Measurements from ENCODE around the gene NCOA7. TPM values are rescaled to one million over a fixed set of nuclear protein-coding genes. Genes with fewer than 3 reads are reported as not detected.
"Not testable (repeated sequence)": the region's sequence is repeated elsewhere in the genome, so short reads cannot be mapped to it uniquely, and the experiment has no call there.

The NCOA7 gene
- total RNA-seq, 2 experiments from 2014 or later = 42.3 to 43.4 TPM

DNA sequence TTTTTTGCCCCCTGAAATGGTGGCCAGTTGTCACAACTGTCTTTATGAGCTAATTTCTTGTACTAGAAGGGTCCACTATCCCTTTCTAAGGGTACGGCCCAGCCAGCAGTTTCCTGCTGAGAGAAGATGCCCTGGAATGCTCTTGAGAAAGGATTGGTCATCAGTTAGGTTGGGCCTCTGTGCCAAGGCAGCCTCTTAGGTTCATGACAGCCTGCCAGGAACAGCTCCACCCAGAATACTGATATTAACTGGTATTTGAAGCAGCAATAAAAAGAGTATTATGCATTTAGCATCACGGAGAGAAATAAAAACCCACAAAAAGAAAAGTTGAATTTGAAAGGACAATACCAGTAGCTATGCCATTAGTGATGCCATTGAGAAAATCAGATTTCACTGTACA is 156.9 kb downstream of the NCOA7 start:
- POLR2A ChIA-PET = interaction anchor here (0.9 kb wide), 1 partner anchor 9 kb away, joined by 3 read pairs; the partner anchor contains the start of gene HINT3
- DNase-seq = no peak
- intact Hi-C loops (cut with micrococcal nuclease) = no loop called here
- H3K4me3 Mint-ChIP-seq = no peak overlapping the region
- H3K9me3 Mint-ChIP-seq = no peaks in the 10 kb centered on the region
- CTCF ChIA-PET = interaction anchor here (3.7 kb wide), 1 partner anchor 9 kb away, joined by 26 read pairs; the partner anchor contains the start of gene HINT3
- no peak overlapping the region for H3K27ac Mint-ChIP-seq
- peaks cover 15% of the 10 kb centered on the region for H3K4me1 Mint-ChIP-seq (ENCODE audit: low read depth)
- H3K27me3 Mint-ChIP-seq = peaks cover 9% of the 10 kb centered on the region
- no peaks in the 10 kb centered on the region for H3K36me3 Mint-ChIP-seq

GRCh38 chr6:125948455-125948854 is 157.7 kb downstream of the NCOA7 start:
- Mint-ChIP-seq H3K27me3 (peaks cover 10% of the 10 kb centered on the region), H3K36me3 (no peaks in the 10 kb centered on the region), H3K4me3 (no peak overlapping the region), H3K9me3 (no peaks in the 10 kb centered on the region), H3K4me1 (ENCODE audit: low read depth) (peaks cover 15% of the 10 kb centered on the region), H3K27ac (no peak overlapping the region)
- POLR2A ChIA-PET = no interaction called here
- intact Hi-C loops (cut with micrococcal nuclease) = no loop called here
- CTCF ChIA-PET = interaction anchor here (3.7 kb wide), 1 partner anchor 8 kb away, joined by 26 read pairs; the partner anchor contains the start of gene HINT3
- no peak for DNase-seq

- CTCF ChIA-PET = interaction anchor here (3.7 kb wide), 1 partner anchor 7 kb away, joined by 26 read pairs; the partner anchor contains the start of gene HINT3
- peaks cover 10% of the 10 kb centered on the region for H3K27me3 Mint-ChIP-seq
- intact Hi-C loops (cut with micrococcal nuclease) = no loop called here
Measured at GRCh38 chr6:125949069-125949468, 158.3 kb downstream of the NCOA7 start.

GRCh38 chr6:125950293-125950692 is 159.5 kb downstream of the NCOA7 start:
- Mint-ChIP-seq H3K27ac (no peak overlapping the region), H3K4me3 (no peak overlapping the region), H3K36me3 (no peaks in the 10 kb centered on the region), H3K9me3 (no peaks in the 10 kb centered on the region), H3K4me1 (ENCODE audit: low read depth) (peaks cover 6% of the 10 kb centered on the region), H3K27me3 (peaks cover 10% of the 10 kb centered on the region)
- CTCF ChIA-PET = interaction anchor here (3.3 kb wide), 1 partner anchor 44 kb away, joined by 21 read pairs; no protein-coding TSS in a partner anchor
- intact Hi-C loops (cut with micrococcal nuclease) = no loop called here
- POLR2A ChIA-PET = no interaction called here
- peak; percentile 65 for DNase-seq

More at GRCh38 chr6:125949069-125949468, 158.3 kb downstream of the NCOA7 start:
- Mint-ChIP-seq H3K9me3 (no peaks in the 10 kb centered on the region), H3K4me1 (ENCODE audit: low read depth) (peaks cover 9% of the 10 kb centered on the region), H3K27ac (no peak overlapping the region), H3K36me3 (no peaks in the 10 kb centered on the region), H3K4me3 (no peak overlapping the region)
- POLR2A ChIA-PET = no interaction called here
- no peak for DNase-seq

DNA sequence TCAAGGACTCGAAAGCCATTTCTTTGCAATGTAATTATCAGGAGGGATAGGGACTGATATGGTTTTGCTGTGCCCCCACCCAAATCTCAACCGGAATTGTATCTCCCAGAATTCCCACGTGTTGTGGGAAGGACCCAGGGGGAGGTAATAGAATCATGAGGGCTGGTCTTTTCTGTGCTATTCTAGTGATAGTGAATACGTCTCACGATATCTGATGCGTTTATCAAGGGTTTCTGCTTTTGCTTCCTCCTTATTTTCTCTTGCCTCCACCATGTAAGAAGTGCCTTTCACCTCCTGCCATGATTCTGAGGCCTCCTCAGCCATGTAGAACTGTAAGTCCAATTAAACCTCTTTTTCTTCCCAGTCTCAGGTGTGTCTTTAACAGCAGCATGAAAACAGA is 160.0 kb downstream of the NCOA7 start:
- H3K4me1 Mint-ChIP-seq (ENCODE audit: low read depth); H3K27ac Mint-ChIP-seq; H3K4me3 Mint-ChIP-seq; intact Hi-C loops (cut with micrococcal nuclease); DNase-seq; POLR2A ChIA-PET; H3K36me3 Mint-ChIP-seq; H3K9me3 Mint-ChIP-seq: not testable (repeated sequence)
- CTCF ChIA-PET = interaction anchor here (0.7 to 3.3 kb wide), 6 partner anchors 23 to 169 kb away, joined by 3 to 28 read pairs (median 8); no protein-coding TSS in a partner anchor
- peaks cover 10% of the 10 kb centered on the region for H3K27me3 Mint-ChIP-seq

DNA sequence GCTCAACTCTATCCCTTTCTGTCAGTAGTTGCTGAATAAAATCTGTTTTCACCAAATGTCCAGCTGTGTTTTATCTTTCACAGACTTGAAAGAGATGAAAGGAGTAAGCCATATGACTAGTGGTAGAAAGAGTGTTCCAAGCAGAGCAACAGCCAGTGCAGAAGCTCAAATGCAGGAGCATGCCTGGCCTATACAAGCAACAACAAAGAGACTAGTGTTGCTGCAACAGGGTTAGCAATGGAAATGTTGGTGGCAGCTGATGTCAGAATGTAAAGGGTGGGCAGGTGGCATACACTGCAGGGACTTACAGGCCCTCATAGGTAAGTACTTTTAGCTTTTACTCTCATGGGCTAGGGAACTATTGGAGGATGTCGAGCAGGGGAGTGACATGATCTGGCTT is 160.6 kb downstream of the NCOA7 start:
- no peaks in the 10 kb centered on the region for H3K36me3 Mint-ChIP-seq
- no peak for DNase-seq
- H3K4me3 Mint-ChIP-seq = no peak overlapping the region
- peaks cover 10% of the 10 kb centered on the region for H3K27me3 Mint-ChIP-seq
- ChIA-PET CTCF (interaction anchor here (0.7 to 3.3 kb wide), 8 partner anchors 11 to 170 kb away, joined by 3 to 28 read pairs (median 3); no protein-coding TSS in a partner anchor), POLR2A (interaction anchor here (1.0 to 2.5 kb wide), 2 partner anchors 11 to 170 kb away, joined by 4 to 11 read pairs; no protein-coding TSS in a partner anchor)
- peaks cover 8% of the 10 kb centered on the region for H3K4me1 Mint-ChIP-seq (ENCODE audit: low read depth)
- no peaks in the 10 kb centered on the region for H3K9me3 Mint-ChIP-seq
- intact Hi-C loops (cut with micrococcal nuclease) = no loop called here
- H3K27ac Mint-ChIP-seq = no peak overlapping the region

DNA sequence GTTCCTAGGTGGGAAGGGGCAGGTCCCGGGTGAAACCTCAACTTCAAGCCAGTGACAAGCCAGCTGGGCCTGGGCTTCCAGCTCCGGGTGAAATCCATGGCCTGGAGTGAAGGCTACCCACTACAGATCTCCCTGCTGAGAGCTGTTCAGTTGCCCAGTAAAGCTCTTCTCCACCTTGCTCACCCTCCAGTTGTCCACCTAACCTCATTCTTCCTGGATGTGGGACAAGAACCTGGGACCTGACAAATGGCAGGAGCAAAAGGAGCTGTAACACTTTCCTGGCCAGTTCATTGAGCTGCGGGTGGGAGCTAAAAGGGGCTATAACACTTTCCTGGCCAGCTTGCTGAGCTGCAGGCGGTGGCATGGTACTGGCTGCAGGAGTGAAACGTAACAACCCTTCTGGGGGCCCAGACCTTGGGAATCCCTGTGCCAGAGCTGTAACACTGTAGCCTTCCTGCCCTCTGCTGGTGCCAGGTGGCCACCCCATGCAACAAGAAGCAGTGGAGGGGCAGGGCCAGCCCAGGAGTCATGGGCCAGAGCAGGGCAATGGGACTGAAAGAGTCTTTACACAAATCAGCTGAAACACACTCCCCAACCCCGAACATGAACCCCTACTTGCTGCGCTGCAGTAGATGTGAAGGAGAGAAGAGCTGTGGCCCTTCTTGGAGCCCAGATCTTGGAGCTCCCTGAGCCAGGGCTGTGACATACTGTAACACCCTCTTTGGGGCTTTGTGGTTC is 162.2 kb downstream of the NCOA7 start:
- ChIA-PET POLR2A (interaction anchor here (1.0 to 2.5 kb wide), 2 partner anchors 162 to 172 kb away, joined by 5 to 11 read pairs; partner anchors contain the start of gene NCOA7), CTCF (interaction anchor here (0.6 to 3.3 kb wide), 15 partner anchors 9 to 172 kb away, joined by 3 to 28 read pairs (median 5); partner anchors contain the start of gene NCOA7)
- Mint-ChIP-seq H3K4me1 (ENCODE audit: low read depth) (peaks cover 6% of the 10 kb centered on the region), H3K4me3 (no peak overlapping the region), H3K9me3 (no peaks in the 10 kb centered on the region), H3K36me3 (no peaks in the 10 kb centered on the region), H3K27me3 (peaks cover 10% of the 10 kb centered on the region), H3K27ac (no peak overlapping the region)
- intact Hi-C loops (cut with micrococcal nuclease) = no loop called here
- peak; percentile 62 for DNase-seq

DNA sequence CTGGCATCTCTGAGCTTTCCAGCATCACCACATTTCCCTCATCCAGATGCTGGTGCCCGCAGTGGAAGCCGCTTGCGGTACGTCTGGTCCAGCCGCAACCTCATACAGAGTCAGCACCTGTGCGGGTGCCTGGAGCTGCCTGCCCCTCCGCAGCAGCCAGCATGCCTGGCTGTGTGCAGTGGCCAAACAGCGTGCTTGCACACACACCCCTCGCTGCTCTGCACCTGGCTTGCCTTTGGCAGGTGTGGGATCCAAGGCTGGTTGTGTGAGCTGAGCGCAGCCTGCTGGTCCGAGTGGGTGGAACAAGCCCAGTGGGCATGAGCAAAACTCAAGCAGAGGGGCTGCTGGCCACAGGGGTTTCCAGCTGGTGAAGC is 162.7 kb downstream of the NCOA7 start:
- Mint-ChIP-seq H3K9me3 (no peaks in the 10 kb centered on the region), H3K4me3 (no peak overlapping the region), H3K27ac (no peak overlapping the region), H3K27me3 (peaks cover 10% of the 10 kb centered on the region), H3K4me1 (ENCODE audit: low read depth) (peaks cover 6% of the 10 kb centered on the region), H3K36me3 (no peaks in the 10 kb centered on the region)
- intact Hi-C loops (cut with micrococcal nuclease) = no loop called here
- ChIA-PET CTCF (interaction anchor here (0.6 to 3.3 kb wide), 11 partner anchors 10 to 172 kb away, joined by 3 to 28 read pairs (median 6); partner anchors contain the start of gene NCOA7), POLR2A (interaction anchor here (1.0 to 2.5 kb wide), 3 partner anchors 163 to 172 kb away, joined by 4 to 11 read pairs (median 5); partner anchors contain the start of gene NCOA7)
- DNase-seq = peak; percentile 25

DNA sequence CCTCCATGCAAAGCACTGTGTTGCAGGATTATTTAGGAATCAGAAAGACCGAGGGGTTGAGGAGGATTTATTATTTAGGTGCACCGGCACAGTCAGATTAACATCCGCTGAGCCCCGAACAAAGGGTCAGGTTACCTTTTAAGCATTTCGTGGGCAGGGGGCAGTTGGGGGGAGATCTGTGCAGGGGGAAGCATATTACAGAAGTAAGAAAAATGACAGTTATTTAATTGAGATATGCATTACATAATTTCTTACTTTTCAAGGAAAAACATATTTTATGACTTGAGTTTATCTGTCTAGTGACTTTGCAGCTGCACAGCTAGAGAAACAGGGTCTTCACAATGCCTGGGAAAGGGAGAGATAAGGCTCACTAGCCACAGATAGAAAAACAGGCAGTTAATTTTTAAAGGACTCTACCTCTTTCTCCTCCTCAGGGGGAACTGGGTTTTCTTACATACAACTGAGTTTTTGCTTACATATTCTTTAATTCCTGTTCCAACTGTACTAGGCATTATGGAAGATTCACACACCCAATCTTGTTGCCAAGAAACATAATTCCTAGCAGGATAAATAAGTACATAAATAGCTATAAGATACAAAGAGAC is 164.1 kb downstream of the NCOA7 start:
- H3K27ac Mint-ChIP-seq = no peak overlapping the region
- peaks cover 7% of the 10 kb centered on the region for H3K27me3 Mint-ChIP-seq
- H3K36me3 Mint-ChIP-seq = no peaks in the 10 kb centered on the region
- H3K9me3 Mint-ChIP-seq = no peaks in the 10 kb centered on the region
- intact Hi-C loops (cut with micrococcal nuclease) = loop anchor here (5.0 kb wide), 1 partner anchor 653 kb away; the partner anchor contains the start of gene HDDC2
- H3K4me3 Mint-ChIP-seq = no peak overlapping the region
- peaks cover 6% of the 10 kb centered on the region for H3K4me1 Mint-ChIP-seq (ENCODE audit: low read depth)
- ChIA-PET POLR2A (interaction anchor here (1.2 kb wide), 1 partner anchor 164 kb away, joined by 4 read pairs; the partner anchor contains the start of gene NCOA7), CTCF (interaction anchor here (1.6 to 5.9 kb wide), 8 partner anchors 8 to 207 kb away, joined by 6 to 106 read pairs (median 28); partner anchors contain the start of gene NCOA7)
- no peak for DNase-seq

- DNase-seq = no peak
- CTCF ChIA-PET = interaction anchor here (0.6 to 5.9 kb wide), 59 partner anchors 9 to 860 kb away, joined by 3 to 106 read pairs (median 6); partner anchors contain the start of genes HDDC2, NCOA7 and TRMT11
- peak overlapping the region; percentile 43 for H3K27ac Mint-ChIP-seq
Measured at GRCh38 chr6:125955973-125956372, 165.2 kb downstream of the NCOA7 start.

More at GRCh38 chr6:125955973-125956372, 165.2 kb downstream of the NCOA7 start:
- Mint-ChIP-seq H3K27me3 (peaks cover 6% of the 10 kb centered on the region), H3K36me3 (no peaks in the 10 kb centered on the region), H3K4me3 (peak overlapping the region; percentile 58), H3K4me1 (ENCODE audit: low read depth) (peaks cover 6% of the 10 kb centered on the region), H3K9me3 (no peaks in the 10 kb centered on the region)
- intact Hi-C loops (cut with micrococcal nuclease) = loop anchor here (1.0 to 5.0 kb wide), 9 partner anchors 31 to 654 kb away; partner anchors contain the start of genes HDDC2 and TRMT11
- POLR2A ChIA-PET = interaction anchor here (0.6 to 3.0 kb wide), 13 partner anchors 8 to 178 kb away, joined by 3 to 32 read pairs (median 4); partner anchors contain the start of genes NCOA7 and TRMT11
